ENCODE data around the gene OTUD5.

Gene OTUD5

DNA sequence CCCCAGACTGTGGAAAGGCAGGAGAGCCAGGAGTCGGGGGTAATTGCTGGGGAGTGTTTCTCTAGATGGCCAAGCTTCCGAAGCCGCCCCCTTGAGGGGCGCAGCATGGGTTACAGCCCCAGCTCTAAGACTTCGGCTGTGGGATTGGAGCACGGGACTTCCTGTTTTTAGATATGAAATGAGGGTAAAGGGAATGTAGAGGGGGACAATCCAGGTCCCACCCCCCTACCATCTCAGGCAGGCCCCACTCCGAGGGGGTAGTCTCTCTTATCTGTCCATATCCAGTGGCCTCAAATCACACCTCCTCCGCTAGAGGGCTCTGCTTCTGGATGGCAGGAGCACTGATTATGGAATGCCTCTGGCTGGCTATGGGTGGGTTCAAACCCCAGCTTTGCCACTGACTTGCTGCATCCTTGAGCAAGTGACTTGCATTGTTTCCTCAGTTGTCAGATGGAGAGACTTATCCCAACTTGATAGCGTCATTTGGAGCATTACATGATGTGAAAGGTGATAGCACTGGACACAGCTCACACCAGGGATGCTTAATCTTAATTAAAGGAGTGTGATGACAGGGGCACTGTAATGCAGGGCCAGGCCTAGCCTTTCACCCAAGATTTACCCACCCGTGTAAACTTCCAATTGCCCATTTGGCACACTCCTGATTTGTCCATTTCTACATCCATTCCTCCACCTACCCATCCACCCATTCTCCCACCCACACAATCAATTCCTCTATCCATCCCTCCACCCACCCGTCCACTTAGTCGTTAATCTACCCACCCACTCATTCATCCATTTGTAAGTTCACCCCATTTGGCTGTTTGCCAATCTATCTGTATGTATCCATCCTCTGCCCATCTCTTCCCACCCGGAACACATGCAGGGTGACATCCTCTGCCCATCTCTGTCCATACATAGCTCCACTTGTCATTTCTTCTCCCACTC is 15.1 kb upstream of the OTUD5 start:
- Mint-ChIP-seq H3K4me3 (peak overlapping the region; percentile 57), H3K9me3 (peaks cover 48% of the 10 kb centered on the region)
- peak; percentile 16 for DNase-seq

DNA sequence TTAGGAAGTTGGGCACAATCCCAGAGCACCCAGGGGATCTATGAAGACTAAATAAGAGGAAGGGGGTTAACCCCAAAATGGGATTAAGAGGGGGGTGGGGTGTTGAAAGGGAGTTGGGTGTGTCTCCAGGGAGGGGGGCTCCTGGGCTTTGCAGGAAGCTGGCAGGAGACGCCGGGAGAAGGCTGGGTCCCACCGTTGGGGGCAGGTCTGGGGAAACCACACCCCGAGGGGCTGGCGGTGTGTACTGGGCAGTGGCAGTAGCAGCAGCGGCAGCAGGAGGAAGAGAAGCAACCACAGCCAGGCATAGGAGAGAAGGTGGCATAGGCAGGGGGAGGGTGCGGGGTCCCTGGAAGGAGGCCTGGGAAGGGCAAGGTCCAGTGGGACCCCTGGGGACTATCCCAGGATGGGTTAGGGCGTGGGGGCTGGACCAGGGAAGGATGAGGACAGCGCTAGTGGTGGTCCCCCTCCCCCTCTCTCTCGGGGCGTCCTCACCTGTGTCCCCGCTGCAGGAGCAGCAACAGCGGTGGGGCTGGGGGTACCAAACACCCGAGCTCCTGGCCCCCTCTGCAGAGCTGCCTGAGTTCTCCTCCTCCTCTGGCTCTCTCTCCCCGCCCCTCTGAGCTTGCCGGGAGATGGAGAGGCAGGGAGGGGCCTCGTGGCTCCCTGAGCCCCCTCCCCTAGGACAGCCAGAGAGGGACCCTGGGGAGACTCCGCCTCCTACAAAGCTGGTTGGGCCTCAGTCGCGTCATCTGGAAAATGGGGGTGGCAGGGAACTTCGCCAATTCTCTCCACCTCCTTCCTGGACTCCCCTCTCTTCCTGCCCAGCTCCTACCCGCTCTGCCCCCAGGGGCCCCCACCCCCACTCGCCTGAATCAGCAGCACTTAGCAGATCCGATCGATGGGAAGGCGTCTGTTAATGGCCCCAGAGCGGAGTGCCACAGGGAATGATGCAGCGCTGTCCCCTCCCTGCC is 14.1 kb upstream of the OTUD5 start, which contains the start of gene KCND1:
Gene KCND1 (minus strand): TSS at position 596 of the 971 bp plus-strand sequence. CDS start 1,573 bp downstream, outside the sequence.
- Mint-ChIP-seq H3K27ac (peak within 1 kb of the TSS; percentile 71), H3K9me3 (peaks cover 50% of the 10 kb centered on the region), H3K4me3 (peak within 1 kb of the TSS; percentile 57), H3K4me1 (peaks cover 22% of the 10 kb centered on the region), H3K36me3 (ENCODE audit: low read depth) (peaks cover 14% of the 10 kb centered on the region), H3K27me3 (ENCODE audit: low read depth, poor library complexity) (peaks cover 2% of the 10 kb centered on the region)
- TF ChIP-seq, protein P1, sequence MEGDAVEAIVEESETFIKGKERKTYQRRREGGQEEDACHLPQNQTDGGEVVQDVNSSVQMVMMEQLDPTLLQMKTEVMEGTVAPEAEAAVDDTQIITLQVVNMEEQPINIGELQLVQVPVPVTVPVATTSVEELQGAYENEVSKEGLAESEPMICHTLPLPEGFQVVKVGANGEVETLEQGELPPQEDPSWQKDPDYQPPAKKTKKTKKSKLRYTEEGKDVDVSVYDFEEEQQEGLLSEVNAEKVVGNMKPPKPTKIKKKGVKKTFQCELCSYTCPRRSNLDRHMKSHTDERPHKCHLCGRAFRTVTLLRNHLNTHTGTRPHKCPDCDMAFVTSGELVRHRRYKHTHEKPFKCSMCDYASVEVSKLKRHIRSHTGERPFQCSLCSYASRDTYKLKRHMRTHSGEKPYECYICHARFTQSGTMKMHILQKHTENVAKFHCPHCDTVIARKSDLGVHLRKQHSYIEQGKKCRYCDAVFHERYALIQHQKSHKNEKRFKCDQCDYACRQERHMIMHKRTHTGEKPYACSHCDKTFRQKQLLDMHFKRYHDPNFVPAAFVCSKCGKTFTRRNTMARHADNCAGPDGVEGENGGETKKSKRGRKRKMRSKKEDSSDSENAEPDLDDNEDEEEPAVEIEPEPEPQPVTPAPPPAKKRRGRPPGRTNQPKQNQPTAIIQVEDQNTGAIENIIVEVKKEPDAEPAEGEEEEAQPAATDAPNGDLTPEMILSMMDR (IDR thresholded peaks at IDR 0.05): no peak
- peak; percentile 14 for DNase-seq

More for the DNA sequence above, 15.1 kb upstream of the OTUD5 start:
- TF ChIP-seq, protein P1 (IDR thresholded peaks at IDR 0.05): peak; percentile 36
- H3K36me3 Mint-ChIP-seq (ENCODE audit: low read depth): peaks cover 14% of the 10 kb centered on the region
- H3K4me1 Mint-ChIP-seq: peaks cover 22% of the 10 kb centered on the region
- H3K27ac Mint-ChIP-seq: no peak overlapping the region
- peaks cover 2% of the 10 kb centered on the region for H3K27me3 Mint-ChIP-seq (ENCODE audit: low read depth, poor library complexity)

DNA sequence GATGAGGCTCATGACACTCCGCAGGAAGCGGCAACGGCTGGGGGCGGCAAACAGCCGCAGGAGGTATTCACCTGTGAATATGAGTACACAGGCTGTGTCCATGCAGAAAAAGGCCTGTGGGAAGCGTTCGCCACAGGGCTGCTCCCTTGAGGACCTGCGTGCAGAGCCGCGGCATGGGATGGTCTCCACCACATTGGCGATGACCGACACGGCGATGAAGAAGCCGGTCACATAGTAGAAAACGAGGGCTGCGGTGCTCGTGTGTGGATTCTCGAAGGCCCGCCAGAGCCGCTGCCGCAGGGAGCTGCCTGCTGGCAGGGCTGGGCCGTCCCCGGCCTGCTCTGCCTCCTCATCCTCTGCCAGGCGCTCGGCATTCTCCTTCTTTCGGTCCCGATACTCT is 12.1 kb upstream of the OTUD5 start:
- TF ChIP-seq, protein P1 (IDR thresholded peaks at IDR 0.05): no peak
- Mint-ChIP-seq H3K4me3 (no peak overlapping the region), H3K4me1 (peaks cover 22% of the 10 kb centered on the region), H3K27ac (no peak overlapping the region), H3K27me3 (ENCODE audit: low read depth, poor library complexity) (peaks cover 2% of the 10 kb centered on the region), H3K9me3 (peaks cover 45% of the 10 kb centered on the region), H3K36me3 (ENCODE audit: low read depth) (peaks cover 2% of the 10 kb centered on the region)
- no peak for DNase-seq

DNA sequence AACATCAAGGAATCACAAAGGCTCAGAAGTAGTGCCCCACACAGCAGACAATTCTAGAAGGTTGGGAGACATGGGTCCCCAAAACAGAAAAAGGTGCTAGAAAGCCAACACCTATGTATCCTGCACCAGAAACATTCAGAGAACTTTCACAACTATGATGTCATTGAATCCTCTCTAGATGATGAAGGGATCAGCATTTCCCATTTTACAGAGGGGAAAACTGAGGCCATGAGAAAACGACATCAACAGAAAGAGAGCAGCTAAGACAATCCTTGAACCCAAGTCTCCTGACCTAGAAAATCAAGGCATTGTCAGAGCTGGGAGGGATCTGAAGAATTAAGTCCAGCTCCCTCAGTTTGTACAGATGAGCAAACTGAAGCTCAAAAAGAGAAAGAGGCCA is 11.0 kb upstream of the OTUD5 start:
- H3K4me3 Mint-ChIP-seq: no peak overlapping the region
- H3K36me3 Mint-ChIP-seq (ENCODE audit: low read depth): peaks cover 5% of the 10 kb centered on the region
- DNase-seq: no peak
- no peak overlapping the region for H3K27ac Mint-ChIP-seq
- H3K27me3 Mint-ChIP-seq (ENCODE audit: low read depth, poor library complexity): peaks cover 2% of the 10 kb centered on the region
- H3K4me1 Mint-ChIP-seq: peaks cover 25% of the 10 kb centered on the region
- H3K9me3 Mint-ChIP-seq: peaks cover 51% of the 10 kb centered on the region
- TF ChIP-seq, protein P1 (IDR thresholded peaks at IDR 0.05): no peak

DNA sequence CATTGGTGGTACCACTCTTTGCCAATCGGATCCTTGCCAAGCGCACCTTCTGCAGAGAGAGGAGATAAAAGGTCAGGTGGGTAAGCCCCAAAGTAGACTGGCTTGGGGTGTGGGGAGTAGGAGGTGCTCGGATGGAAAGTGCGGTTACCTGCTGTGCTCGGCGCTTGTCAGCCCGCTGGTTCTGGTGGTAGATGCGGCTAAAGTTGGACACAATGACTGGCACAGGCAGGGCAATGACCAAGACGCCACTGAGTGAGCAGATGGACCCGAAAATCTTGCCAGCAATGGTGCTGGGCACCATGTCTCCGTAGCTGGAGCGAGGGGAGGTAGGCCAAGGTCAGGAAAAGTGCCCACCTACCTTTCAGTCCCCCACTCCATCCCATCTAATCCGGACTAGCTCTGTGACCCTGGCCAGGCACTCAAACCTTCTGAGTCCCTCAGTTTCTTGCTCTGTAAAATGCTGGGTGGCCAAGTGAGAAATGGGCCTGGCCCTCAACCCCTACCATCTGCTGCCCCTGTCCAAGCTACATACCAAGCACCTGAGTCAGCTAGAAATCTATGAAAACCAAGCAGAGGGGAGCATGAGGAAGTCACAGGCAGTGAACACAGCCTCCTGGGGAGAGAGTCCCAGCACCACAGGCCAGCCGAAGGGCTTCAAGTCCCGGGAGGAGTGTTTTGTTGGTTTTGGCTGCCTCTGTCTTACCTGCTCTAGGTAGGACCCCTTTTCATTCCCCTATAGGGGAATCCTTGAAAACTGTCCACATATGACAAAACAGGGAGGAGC is 9.6 kb upstream of the OTUD5 start:
- no peak for DNase-seq
- H3K27ac Mint-ChIP-seq: no peak overlapping the region
- TF ChIP-seq, protein P1 (IDR thresholded peaks at IDR 0.05): no peak
- no peak overlapping the region for H3K4me3 Mint-ChIP-seq
- H3K36me3 Mint-ChIP-seq (ENCODE audit: low read depth): peaks cover 5% of the 10 kb centered on the region
- peaks cover 18% of the 10 kb centered on the region for H3K4me1 Mint-ChIP-seq
- peaks cover 2% of the 10 kb centered on the region for H3K27me3 Mint-ChIP-seq (ENCODE audit: low read depth, poor library complexity)
- H3K9me3 Mint-ChIP-seq: peaks cover 41% of the 10 kb centered on the region
